MM.1S (cell line): ENCODE results near the gene ACSF3.

Experiments
- DNase-seq: peaks from one replicate; pipeline ENCODE4 v3.0.0-alpha.2; 2015
- H2AFZ ChIP-seq: fragments of 300-600 bp; sonication (generic); 2 replicates; pipeline ENCODE4 v1.6.0; 2016; ENCODE audit warnings: antibody characterized with exemption, low read length
- H3F3A ChIP-seq: fragments of 300-600 bp; sonication (generic); 2 replicates; pipeline ENCODE4 v1.6.1; 2016; ENCODE audit warnings: mild to moderate bottlenecking, antibody characterized with exemption, low read length, moderate library complexity, mixed read lengths; ENCODE audit not compliant: insufficient read depth
- H3K27ac ChIP-seq: fragments of 300-600 bp; sonication (generic); 2 replicates; pipeline ENCODE4 v1.5.1; 2016; ENCODE audit warnings: mild to moderate bottlenecking, low read length
- H3K27me3 ChIP-seq: fragments of 300-600 bp; sonication (generic); replicated peaks from 2 replicates; pipeline ENCODE4 v1.6.0; 2016; ENCODE audit warnings: low read length; ENCODE audit not compliant: insufficient read depth
- H3K36me3 ChIP-seq: fragments of 300-600 bp; sonication (generic); replicated peaks from 2 replicates; pipeline ENCODE4 v1.6.1; 2016; ENCODE audit warnings: mild to moderate bottlenecking, low read length, mixed read lengths; ENCODE audit not compliant: insufficient read depth
- H3K4me1 ChIP-seq: fragments of 300-600 bp; sonication (generic); 2 replicates; pipeline ENCODE4 v1.6.1; 2016; ENCODE audit warnings: low read length, mixed read lengths
- H3K4me2 ChIP-seq: fragments of 300-600 bp; sonication (generic); 2 replicates; pipeline ENCODE4 v1.6.0; 2016; ENCODE audit warnings: low read depth, low read length
- H3K4me3 ChIP-seq: fragments of 300-600 bp; sonication (generic); 2 replicates; pipeline ENCODE4 v1.5.1; 2016; ENCODE audit warnings: low read length, mixed read lengths
- H3K79me2 ChIP-seq: fragments of 300-600 bp; sonication (generic); 2 replicates; pipeline ENCODE4 v1.6.1; 2016; ENCODE audit warnings: mixed run types, low read length, mixed read lengths
- H3K9ac ChIP-seq: fragments of 300-600 bp; sonication (generic); 2 replicates; pipeline ENCODE4 v1.6.1; 2016; ENCODE audit warnings: low read length, mixed read lengths
- H3K9me2 ChIP-seq: fragments of 300-600 bp; sonication (generic); replicated peaks from 2 replicates; pipeline ENCODE4 v1.6.1; 2016; ENCODE audit warnings: mild to moderate bottlenecking, low read length, mixed read lengths; ENCODE audit not compliant: insufficient read depth
- H3K9me3 ChIP-seq: fragments of 300-600 bp; sonication (generic); replicated peaks from 2 replicates; pipeline ENCODE4 v1.6.1; 2016; ENCODE audit warnings: mild to moderate bottlenecking, low read length, mixed read lengths; ENCODE audit not compliant: insufficient read depth
- H4K20me1 ChIP-seq: fragments of 300-600 bp; sonication (generic); 2 replicates; pipeline ENCODE4 v1.6.1; 2016; ENCODE audit warnings: mild to moderate bottlenecking, low read length, moderate library complexity, mixed read lengths; ENCODE audit not compliant: insufficient read depth
- CTCF ChIP-seq: fragments of 300-600 bp; sonication (generic); IDR thresholded peaks from 2 replicates; pipeline ENCODE4 v1.5.1; 2016; ENCODE audit warnings: antibody characterized with exemption, low read length, mixed read lengths
- EZH2 ChIP-seq: fragments of 300-600 bp; sonication (generic); optimal IDR thresholded peaks from 2 replicates; pipeline ENCODE3; 2017; ENCODE audit warnings: low read depth, mild to moderate bottlenecking, antibody characterized with exemption, low read length, mixed read lengths
- EZH2phosphoT487 ChIP-seq: fragments of 300-600 bp; sonication (generic); IDR thresholded peaks from 2 replicates; pipeline ENCODE4 v1.6.1; 2018; ENCODE audit warnings: antibody characterized with exemption, low read length

ACSF3 gene

GRCh38 chr16:89167425-89167941, 73.8 kb downstream of the ACSF3 start:
- peak overlapping the region; percentile 52; the same call in 1 of the 2 replicates for H3K4me2 ChIP-seq
- no peak overlapping the region for H2AFZ ChIP-seq
- no peaks in the 10 kb centered on the region for H3K4me1 ChIP-seq
- TF ChIP-seq CTCF (peak; percentile 59), EZH2phosphoT487 (no peak), EZH2 (no peak)
- H4K20me1 ChIP-seq: no peaks in the 10 kb centered on the region
- no peaks in the 10 kb centered on the region for H3K79me2 ChIP-seq
- H3K4me3 ChIP-seq: no peak overlapping the region
- no peaks in the 10 kb centered on the region for H3K36me3 ChIP-seq
- peak; percentile 34 for DNase-seq
- no peaks in the 10 kb centered on the region for H3K9me3 ChIP-seq
- no peak overlapping the region for H3K27ac ChIP-seq
- H3K9me2 ChIP-seq: no peaks in the 10 kb centered on the region
- no peaks in the 10 kb centered on the region for H3F3A ChIP-seq
- no peak overlapping the region for H3K9ac ChIP-seq
- no peaks in the 10 kb centered on the region for H3K27me3 ChIP-seq

DNA sequence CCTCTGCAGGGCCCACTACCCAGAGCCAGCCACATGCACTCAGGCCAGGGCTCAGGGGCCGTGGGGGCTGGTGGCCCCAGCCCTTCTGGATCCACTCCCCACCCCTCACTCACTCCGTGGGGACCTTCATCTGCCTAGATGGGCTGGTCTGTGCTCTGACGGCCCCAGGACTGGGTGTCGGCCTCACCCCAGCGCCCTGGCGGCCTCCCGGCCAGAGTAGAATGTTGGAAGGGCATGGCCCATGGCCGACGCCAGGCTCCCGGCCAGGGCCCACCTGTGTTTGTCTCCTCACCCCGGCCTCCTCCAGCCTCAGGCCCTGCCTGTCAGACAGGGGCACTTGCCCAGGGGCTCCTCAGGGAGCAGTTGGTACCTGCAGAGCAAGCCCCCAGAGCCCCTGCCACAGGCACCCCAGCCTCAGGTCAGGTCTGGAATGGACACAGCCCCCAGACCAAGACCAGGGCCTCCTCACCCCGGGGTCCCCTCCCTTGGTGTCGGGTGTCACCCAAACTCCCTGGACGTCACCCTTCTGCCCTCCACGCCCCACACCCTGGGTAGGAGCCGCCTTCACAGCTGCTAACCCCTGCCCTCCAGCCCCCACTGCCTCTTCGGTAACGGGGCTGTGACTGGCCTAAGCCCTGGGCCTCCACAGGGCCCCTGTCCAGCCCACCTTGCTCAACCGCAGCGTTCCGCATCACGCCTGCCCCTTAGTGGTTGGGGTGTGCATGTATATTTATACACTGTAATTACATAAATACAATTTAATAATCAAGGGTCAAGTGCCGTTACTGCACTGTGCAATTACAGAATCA, 74.9 kb downstream of the ACSF3 start:
- no peak for DNase-seq

GRCh38 chr16:89169778-89170177, 76.1 kb downstream of the ACSF3 start:
- no peaks in the 10 kb centered on the region for H3F3A ChIP-seq
- no peaks in the 10 kb centered on the region for H3K36me3 ChIP-seq
- H3K9me3 ChIP-seq: no peaks in the 10 kb centered on the region
- no peak overlapping the region for H2AFZ ChIP-seq
- no peak overlapping the region for H3K4me2 ChIP-seq
- TF ChIP-seq CTCF: no peak
- no peak for TF ChIP-seq EZH2phosphoT487
- no peak for TF ChIP-seq EZH2
- H3K27me3 ChIP-seq: 0 out of 2 replicates have a peak, but pooled peaks cover 7% of the 10 kb centered on the region
- no peaks in the 10 kb centered on the region for H3K4me1 ChIP-seq
- H3K4me3 ChIP-seq: no peak overlapping the region
- no peaks in the 10 kb centered on the region for H3K79me2 ChIP-seq
- no peak overlapping the region for H3K27ac ChIP-seq
- no peaks in the 10 kb centered on the region for H3K9me2 ChIP-seq
- DNase-seq: no peak
- no peaks in the 10 kb centered on the region for H4K20me1 ChIP-seq
- no peak overlapping the region for H3K9ac ChIP-seq

More for the DNA sequence above, 74.9 kb downstream of the ACSF3 start:
- no peak overlapping the region for H3K27ac ChIP-seq
- H3K4me3 ChIP-seq: no peak overlapping the region
- no peaks in the 10 kb centered on the region for H3K79me2 ChIP-seq
- H3K4me1 ChIP-seq: no peaks in the 10 kb centered on the region
- H3F3A ChIP-seq: no peaks in the 10 kb centered on the region
- H3K27me3 ChIP-seq: 0 out of 2 replicates have a peak, but pooled peaks cover 2% of the 10 kb centered on the region
- H3K9ac ChIP-seq: no peak overlapping the region
- TF ChIP-seq EZH2 (no peak), CTCF (no peak), EZH2phosphoT487 (no peak)
- H2AFZ ChIP-seq: no peak overlapping the region
- no peak overlapping the region for H3K4me2 ChIP-seq
- H3K36me3 ChIP-seq: no peaks in the 10 kb centered on the region
- H4K20me1 ChIP-seq: no peaks in the 10 kb centered on the region
- no peaks in the 10 kb centered on the region for H3K9me2 ChIP-seq
- no peaks in the 10 kb centered on the region for H3K9me3 ChIP-seq
